Muscle layer of colon (tissue), 2 donors: ENCODE results near the gene C6orf132.
A peak's percentile ranks its signal among the peaks of the same experiment; 100 is the strongest.

ENCODE experiments used
- H3K27ac ChIP-seq: one replicate; pipeline ENCODE4 v1.7.0; 2013; ENCODE audit warnings: low read depth, mild to moderate bottlenecking, low read length, moderate library complexity
- H3K27me3 ChIP-seq, 2 donors: one replicate each; pipeline ENCODE4 v1.7.0; 2013; ENCODE audit warnings: low read length in 2 of 2, mild to moderate bottlenecking in 2 of 2; ENCODE audit not compliant: insufficient read depth in 2 of 2, control insufficient read depth in 1 of 2
- H3K36me3 ChIP-seq: one replicate; pipeline ENCODE4 v1.7.0; 2013; ENCODE audit warnings: mild to moderate bottlenecking, low read length; ENCODE audit not compliant: insufficient read depth
- H3K4me1 ChIP-seq: one replicate; pipeline ENCODE4 v1.7.0; 2013; ENCODE audit warnings: mild to moderate bottlenecking, low read length; ENCODE audit not compliant: insufficient read depth
- H3K4me3 ChIP-seq, 2 donors: one replicate each; pipeline ENCODE4 v1.7.0; 2013; ENCODE audit warnings: low read length in 2 of 2, low read depth in 1 of 2, mild to moderate bottlenecking in 1 of 2, moderate library complexity in 1 of 2
- H3K9ac ChIP-seq: one replicate; pipeline ENCODE4 v1.7.0; 2013; ENCODE audit warnings: low read length
- H3K9me3 ChIP-seq: one replicate; pipeline ENCODE4 v1.7.0; 2013; ENCODE audit warnings: mild to moderate bottlenecking, low read length
- donor health status: abdominal sarcoma.
- donor health status: Adenocarcinoma of cecum.

C6orf132 gene

GRCh38 chr6:42079941-42080464 lies 62.4 kb downstream of the C6orf132 start:
- Histone ChIP-seq H3K27ac (no peak overlapping the region), H3K9ac (no peak overlapping the region), H3K36me3 (peaks cover 28% of the 10 kb centered on the region), H3K9me3 (no peaks in the 10 kb centered on the region), H3K4me1 (no peaks in the 10 kb centered on the region), H3K27me3 (no peaks in the 10 kb centered on the region), H3K4me3 (no peak overlapping the region)

GRCh38 chr6:42078386-42078785 lies 64.0 kb downstream of the C6orf132 start:
- H3K27ac ChIP-seq, result no peak overlapping the region
- H3K27me3 ChIP-seq, result no peaks in the 10 kb centered on the region
- H3K9me3 ChIP-seq, result no peaks in the 10 kb centered on the region
- no peak overlapping the region for H3K4me3 ChIP-seq
- H3K36me3 ChIP-seq, result peaks cover 39% of the 10 kb centered on the region
- no peaks in the 10 kb centered on the region for H3K4me1 ChIP-seq
- no peak overlapping the region for H3K9ac ChIP-seq

- Histone ChIP-seq H3K9ac (no peak overlapping the region), H3K36me3 (peaks cover 49% of the 10 kb centered on the region), H3K27ac (no peak overlapping the region), H3K27me3 (no peaks in the 10 kb centered on the region), H3K4me1 (no peaks in the 10 kb centered on the region), H3K9me3 (no peaks in the 10 kb centered on the region), H3K4me3 (no peak overlapping the region)
Measured at GRCh38 chr6:42075159-42075838, 67.1 kb downstream of the C6orf132 start.

- H3K36me3 ChIP-seq, result peaks cover 63% of the 10 kb centered on the region
- H3K4me3 ChIP-seq, result no peak overlapping the region
- H3K27me3 ChIP-seq, result no peaks in the 10 kb centered on the region
- no peaks in the 10 kb centered on the region for H3K4me1 ChIP-seq
- H3K9ac ChIP-seq, result no peak overlapping the region
- H3K27ac ChIP-seq, result no peak overlapping the region
- no peaks in the 10 kb centered on the region for H3K9me3 ChIP-seq
Measured at GRCh38 chr6:42073287-42073686, 69.1 kb downstream of the C6orf132 start.

GRCh38 chr6:42071881-42072583 lies 70.4 kb downstream of the C6orf132 start:
- H3K4me1 ChIP-seq, result no peaks in the 10 kb centered on the region
- H3K4me3 ChIP-seq, result no peak overlapping the region
- H3K27me3 ChIP-seq, result no peaks in the 10 kb centered on the region
- no peak overlapping the region for H3K9ac ChIP-seq
- no peak overlapping the region for H3K27ac ChIP-seq
- H3K9me3 ChIP-seq, result no peaks in the 10 kb centered on the region
- peaks cover 64% of the 10 kb centered on the region for H3K36me3 ChIP-seq

- H3K36me3 ChIP-seq, result peaks cover 55% of the 10 kb centered on the region
Measured at GRCh38 chr6:42068872-42069522, 73.4 kb downstream of the C6orf132 start.

GRCh38 chr6:42068173-42068572 lies 74.2 kb downstream of the C6orf132 start:
- Histone ChIP-seq H3K4me3 (no peak overlapping the region), H3K9me3 (no peaks in the 10 kb centered on the region), H3K9ac (no peak overlapping the region), H3K27me3 (no peaks in the 10 kb centered on the region), H3K4me1 (no peaks in the 10 kb centered on the region), H3K27ac (no peak overlapping the region), H3K36me3 (peaks cover 56% of the 10 kb centered on the region)

More at GRCh38 chr6:42068872-42069522, 73.4 kb downstream of the C6orf132 start:
- H3K4me3 ChIP-seq, result no peak overlapping the region
- H3K9me3 ChIP-seq, result no peaks in the 10 kb centered on the region
- no peaks in the 10 kb centered on the region for H3K4me1 ChIP-seq
- no peak overlapping the region for H3K27ac ChIP-seq
- no peaks in the 10 kb centered on the region for H3K27me3 ChIP-seq
- H3K9ac ChIP-seq, result no peak overlapping the region

- no peak overlapping the region for H3K4me3 ChIP-seq
- H3K9ac ChIP-seq, result no peak overlapping the region
- no peaks in the 10 kb centered on the region for H3K9me3 ChIP-seq
- H3K27me3 ChIP-seq, result no peaks in the 10 kb centered on the region
- H3K27ac ChIP-seq, result no peak overlapping the region
- H3K36me3 ChIP-seq, result peaks cover 50% of the 10 kb centered on the region
- H3K4me1 ChIP-seq, result no peaks in the 10 kb centered on the region
Measured at GRCh38 chr6:42066156-42066675, 76.2 kb downstream of the C6orf132 start.

- peaks cover 62% of the 10 kb centered on the region for H3K36me3 ChIP-seq
- H3K9ac ChIP-seq, result no peak overlapping the region
- no peaks in the 10 kb centered on the region for H3K27me3 ChIP-seq
- no peak overlapping the region for H3K4me3 ChIP-seq
- H3K4me1 ChIP-seq, result no peaks in the 10 kb centered on the region
- no peak overlapping the region for H3K27ac ChIP-seq
- H3K9me3 ChIP-seq, result no peaks in the 10 kb centered on the region
Measured at GRCh38 chr6:42059743-42060142, 82.7 kb downstream of the C6orf132 start.

- Histone ChIP-seq H3K4me3 (no peak overlapping the region), H3K36me3 (peaks cover 35% of the 10 kb centered on the region), H3K9ac (no peak overlapping the region), H3K4me1 (peaks cover 21% of the 10 kb centered on the region), H3K27me3 (no peaks in the 10 kb centered on the region), H3K27ac (no peak overlapping the region), H3K9me3 (no peaks in the 10 kb centered on the region)
Measured at GRCh38 chr6:42053601-42054000, 88.8 kb downstream of the C6orf132 start.

- peak overlapping the region; percentile 61 to 94 for H3K4me3 ChIP-seq
- H3K36me3 ChIP-seq, result peaks cover 17% of the 10 kb centered on the region
- H3K9ac ChIP-seq, result peak overlapping the region; percentile 42
- no peaks in the 10 kb centered on the region for H3K9me3 ChIP-seq
- peak overlapping the region; percentile 88 for H3K27ac ChIP-seq
- H3K4me1 ChIP-seq, result peaks cover 40% of the 10 kb centered on the region
- H3K27me3 ChIP-seq, result no peaks in the 10 kb centered on the region
Measured at GRCh38 chr6:42051268-42051653, 91.2 kb downstream of the C6orf132 start.
